AG09319 (cell line): Measurements from ENCODE around the gene PPP1R15A.
"Not testable (repeated sequence)": the region's sequence is repeated elsewhere in the genome, so short reads cannot be mapped to it uniquely, and the experiment has no call there.

ENCODE experiments used
- DNase-seq: peaks from one replicate; pipeline ENCODE4 v3.0.0-alpha.2; 2010; ENCODE audit warnings: low read depth; ENCODE audit errors: extremely low read depth
- CTCF ChIP-seq: IDR thresholded peaks from 2 replicates; pipeline ENCODE4 v1.5.1; 2011; ENCODE audit warnings: low read depth, mild to moderate bottlenecking, inconsistent platforms, low read length, moderate library complexity

PPP1R15A gene

GRCh38 chr19:48890551-48890950 is 18.3 kb downstream of the PPP1R15A start:
- DNase-seq, result no peak
- TF ChIP-seq CTCF, result no peak

GRCh38 chr19:48895226-48895625 is 23.0 kb downstream of the PPP1R15A start:
- TF ChIP-seq CTCF, result no peak
- DNase-seq, result no peak

GRCh38 chr19:48896191-48896720 is 24.0 kb downstream of the PPP1R15A start:
- DNase-seq, result no peak
- TF ChIP-seq CTCF, result no peak

- no peak for TF ChIP-seq CTCF
- DNase-seq, result no peak
These were observed 25.0 kb downstream of the PPP1R15A start for GRCh38 chr19:48897181-48897580.

GRCh38 chr19:48899386-48899749 is 27.1 kb downstream of the PPP1R15A start:
- DNase-seq, result not testable (repeated sequence)

- DNase-seq, result peak; percentile 96
- TF ChIP-seq CTCF, result peak; percentile 29
These were observed 27.7 kb downstream of the PPP1R15A start, which contains the start of gene NUCB1 for GRCh38 chr19:48899781-48900476. TSS of gene NUCB1 (plus strand) at chr19:48900312. CDS start at chr19:48900797, 485 bp downstream.

- no peak for DNase-seq
- TF ChIP-seq CTCF, result no peak
These were observed 28.5 kb downstream of the PPP1R15A start for GRCh38 chr19:48900477-48901406.

GRCh38 chr19:48902291-48902690 is 30.1 kb downstream of the PPP1R15A start:
- not testable (repeated sequence) for DNase-seq

GRCh38 chr19:48903788-48904187 is 31.6 kb downstream of the PPP1R15A start:
- not testable (repeated sequence) for DNase-seq
